H4 (cell line): ENCODE results near the gene CFHR1. TPM values are rescaled to one million over a fixed set of nuclear protein-coding genes. Genes with fewer than 3 reads are reported as not detected.
"Not testable (repeated sequence)": the region's sequence is repeated elsewhere in the genome, so short reads cannot be mapped to it uniquely, and the experiment has no call there.

Source experiments
- DNase-seq: peaks from one replicate; pipeline ENCODE4 v3.0.0-alpha.2; 2015; ENCODE audit warnings: low spot score
- total RNA-seq: library from RNA; depleted of rRNA; stranded (reverse); fragments of >200 nt; shearing (Covaris generic); gene quantifications from 2 replicates; pipeline ENCODE4 v1.2.3, GENCODE V29; 2014; rRNA removed

The CFHR1 gene
- 0.39 and 0.41 TPM in 2 replicates for total RNA-seq

- not testable (repeated sequence) for DNase-seq
Measured at GRCh38 chr1:196819531-196819930, at the start of gene CFHR1. Gene CFHR1 (plus strand): TSS chr1:196819731. CDS start chr1:196819845, 114 bp downstream.

- not testable (repeated sequence) for DNase-seq
Measured at GRCh38 chr1:196769823-196770222, 49.7 kb upstream of the CFHR1 start.

- no peak for DNase-seq
Measured at GRCh38 chr1:196773713-196774112, 45.8 kb upstream of the CFHR1 start.

- DNase-seq: no peak
Measured at GRCh38 chr1:196774175-196774574, 45.4 kb upstream of the CFHR1 start.

GRCh38 chr1:196774603-196775002, 44.9 kb upstream of the CFHR1 start, which contains the start of gene CFHR3:
Gene CFHR3 (plus strand): TSS chr1:196774840. CDS start chr1:196774887, 47 bp downstream.
- no peak for DNase-seq

- DNase-seq: no peak
Measured at GRCh38 chr1:196777603-196778002, 41.9 kb upstream of the CFHR1 start.

GRCh38 chr1:196779093-196779492, 40.4 kb upstream of the CFHR1 start:
- no peak for DNase-seq

GRCh38 chr1:196791252-196791651, 28.3 kb upstream of the CFHR1 start:
- DNase-seq: not testable (repeated sequence)

GRCh38 chr1:196794103-196794502, 25.4 kb upstream of the CFHR1 start:
- DNase-seq: not testable (repeated sequence)

GRCh38 chr1:196797891-196798290, 21.6 kb upstream of the CFHR1 start:
- no peak for DNase-seq

GRCh38 chr1:196801920-196802319, 17.6 kb upstream of the CFHR1 start:
- not testable (repeated sequence) for DNase-seq

GRCh38 chr1:196808529-196809235, 10.8 kb upstream of the CFHR1 start:
- DNase-seq: no peak

- DNase-seq: not testable (repeated sequence)
Measured at GRCh38 chr1:196817442-196817841, 2.1 kb upstream of the CFHR1 start.

GRCh38 chr1:196827860-196828259, 8.3 kb downstream of the CFHR1 start:
- peak; percentile 3 for DNase-seq

GRCh38 chr1:196849613-196850492, 30.3 kb downstream of the CFHR1 start:
- not testable (repeated sequence) for DNase-seq

GRCh38 chr1:196856053-196856452, 36.5 kb downstream of the CFHR1 start:
- no peak for DNase-seq

GRCh38 chr1:196857188-196857587, 37.7 kb downstream of the CFHR1 start:
- DNase-seq: no peak

- no peak for DNase-seq
Measured at GRCh38 chr1:196858811-196859210, 39.3 kb downstream of the CFHR1 start.

GRCh38 chr1:196860323-196860884, 40.9 kb downstream of the CFHR1 start:
- no peak for DNase-seq

- no peak for DNase-seq
Measured at GRCh38 chr1:196861429-196861828, 41.9 kb downstream of the CFHR1 start.

GRCh38 chr1:196866974-196867373, 47.4 kb downstream of the CFHR1 start:
- DNase-seq: no peak

- no peak for DNase-seq
Measured at GRCh38 chr1:196873385-196873784, 53.9 kb downstream of the CFHR1 start.
